NCI-H2081 treated with DMSO at 0.1 percent for 48 hours (cell line): ENCODE data around the gene PDAP1.
"Not testable (repeated sequence)": the region's sequence is repeated elsewhere in the genome, so short reads cannot be mapped to it uniquely, and the experiment has no call there.

ENCODE experiments used
- DNase-seq: peaks from one replicate; lab custom pipeline; 2025; lab: John Stamatoyannopoulos, UW

The PDAP1 gene

DNA sequence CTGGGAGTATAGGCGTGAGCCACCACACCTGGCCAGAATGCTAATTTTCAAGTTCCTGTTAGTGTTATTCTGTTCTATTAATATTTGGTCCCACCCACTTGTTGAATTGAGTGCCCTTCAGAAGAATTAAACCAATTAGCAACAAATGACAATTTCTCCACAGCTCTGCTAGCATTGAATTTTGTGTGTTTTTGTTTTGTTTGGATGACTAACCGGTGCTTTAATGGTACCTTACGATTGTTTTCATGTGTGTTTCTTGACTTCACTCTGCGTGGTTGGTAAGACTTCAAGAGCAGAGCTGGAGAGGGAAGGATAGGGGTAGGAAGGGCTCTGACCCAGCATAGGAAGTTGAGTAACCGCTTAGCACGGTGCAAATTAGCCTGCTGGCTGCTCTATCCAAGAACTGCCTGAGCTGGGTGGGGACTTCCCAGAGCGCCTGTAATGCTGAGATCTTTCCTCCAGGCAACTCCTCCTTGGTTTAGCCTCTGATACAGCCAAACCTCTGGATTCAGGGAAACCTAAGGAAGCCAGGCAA is 29.3 kb downstream of the PDAP1 start:
- DNase-seq, result no peak

DNA sequence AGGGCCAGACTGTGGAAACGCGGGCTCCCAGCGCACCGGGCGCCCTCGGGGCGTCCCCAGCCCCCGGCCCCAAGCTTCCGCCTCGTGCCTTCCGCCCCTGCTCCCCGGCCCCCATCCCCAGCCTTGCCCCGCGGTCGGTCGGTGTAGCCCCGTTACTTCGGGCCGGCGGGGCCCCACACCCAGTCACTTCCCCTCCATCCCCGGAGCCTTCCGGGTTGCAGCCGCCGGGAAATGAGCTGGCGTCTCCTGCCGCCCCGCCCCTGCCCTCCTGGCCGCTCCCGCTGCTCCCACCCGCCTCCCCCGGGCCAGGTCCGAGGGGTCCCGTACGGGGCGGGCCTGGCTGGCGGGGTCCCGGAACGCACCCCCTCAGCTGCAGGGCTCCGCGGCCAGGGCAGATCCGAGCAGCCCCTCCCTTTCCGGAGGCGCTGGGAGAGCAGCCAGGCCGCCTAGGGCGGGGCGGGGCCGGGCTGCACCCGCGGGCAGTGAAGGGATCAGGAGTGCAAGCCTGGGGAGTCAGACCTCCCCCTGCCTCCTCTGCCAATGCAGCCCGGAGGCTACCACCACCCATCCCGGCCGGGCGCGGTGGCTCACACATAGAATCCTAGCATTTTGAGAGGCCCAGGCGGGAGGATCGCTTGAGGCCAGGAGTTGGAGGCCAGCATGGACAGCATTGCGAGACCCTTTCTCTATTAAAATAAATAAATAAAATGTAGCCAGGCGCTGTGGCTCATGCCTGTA is 33.2 kb downstream of the PDAP1 start:
- no peak for DNase-seq

DNA sequence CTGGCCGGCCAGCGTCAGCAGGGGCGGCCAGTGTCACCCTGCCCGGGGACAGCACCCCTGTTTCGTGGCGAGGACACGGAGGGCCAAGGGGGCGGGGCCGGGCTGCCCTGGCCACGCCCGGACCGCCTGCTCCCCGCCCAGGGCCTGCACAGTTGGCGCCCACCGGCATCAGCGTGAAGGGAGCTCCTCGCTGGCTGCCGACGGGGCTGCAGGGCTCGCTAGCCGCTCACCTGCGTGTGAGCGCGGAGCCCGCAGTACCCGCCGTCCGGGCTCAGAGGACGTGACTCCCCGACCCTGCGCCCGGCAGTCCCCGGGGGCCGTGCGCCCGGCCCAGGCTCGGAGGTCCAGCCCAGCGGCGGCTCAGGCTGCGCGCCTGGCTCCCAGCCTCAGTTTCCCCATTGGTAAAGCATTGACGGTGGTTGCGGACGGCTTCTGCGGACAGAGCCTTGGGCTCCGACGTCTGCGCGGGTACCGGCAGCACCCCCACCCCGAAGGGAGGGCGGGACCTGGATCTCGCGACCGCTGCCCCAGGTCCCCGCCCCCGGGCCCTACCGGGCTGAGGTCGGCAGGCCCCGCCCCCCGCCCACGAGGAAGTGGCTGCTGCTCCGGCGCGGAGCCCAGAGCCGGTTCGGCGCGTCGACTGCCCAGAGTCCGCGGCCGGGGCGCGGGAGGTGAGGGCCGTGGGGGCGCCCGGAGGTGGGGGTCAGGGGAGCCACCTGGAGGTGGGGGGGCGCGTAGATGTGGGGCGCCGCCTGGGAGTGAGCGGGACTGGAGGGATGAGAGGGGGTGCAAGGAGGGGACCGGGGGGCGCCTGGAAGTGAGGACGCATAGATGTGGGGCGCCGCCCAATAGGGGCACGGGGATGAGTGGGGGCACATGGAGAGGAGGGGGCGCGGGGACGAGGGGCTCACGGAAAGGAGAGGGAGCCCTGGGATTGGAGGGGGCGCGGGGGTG is 34.0 kb downstream of the PDAP1 start, which contains the start of gene ARPC1B:
Gene ARPC1B, plus strand, starts transcription at position 620 of the 954 bp plus-strand sequence. CDS start 10,985 bp downstream, outside the sequence.
- no peak for DNase-seq

DNA sequence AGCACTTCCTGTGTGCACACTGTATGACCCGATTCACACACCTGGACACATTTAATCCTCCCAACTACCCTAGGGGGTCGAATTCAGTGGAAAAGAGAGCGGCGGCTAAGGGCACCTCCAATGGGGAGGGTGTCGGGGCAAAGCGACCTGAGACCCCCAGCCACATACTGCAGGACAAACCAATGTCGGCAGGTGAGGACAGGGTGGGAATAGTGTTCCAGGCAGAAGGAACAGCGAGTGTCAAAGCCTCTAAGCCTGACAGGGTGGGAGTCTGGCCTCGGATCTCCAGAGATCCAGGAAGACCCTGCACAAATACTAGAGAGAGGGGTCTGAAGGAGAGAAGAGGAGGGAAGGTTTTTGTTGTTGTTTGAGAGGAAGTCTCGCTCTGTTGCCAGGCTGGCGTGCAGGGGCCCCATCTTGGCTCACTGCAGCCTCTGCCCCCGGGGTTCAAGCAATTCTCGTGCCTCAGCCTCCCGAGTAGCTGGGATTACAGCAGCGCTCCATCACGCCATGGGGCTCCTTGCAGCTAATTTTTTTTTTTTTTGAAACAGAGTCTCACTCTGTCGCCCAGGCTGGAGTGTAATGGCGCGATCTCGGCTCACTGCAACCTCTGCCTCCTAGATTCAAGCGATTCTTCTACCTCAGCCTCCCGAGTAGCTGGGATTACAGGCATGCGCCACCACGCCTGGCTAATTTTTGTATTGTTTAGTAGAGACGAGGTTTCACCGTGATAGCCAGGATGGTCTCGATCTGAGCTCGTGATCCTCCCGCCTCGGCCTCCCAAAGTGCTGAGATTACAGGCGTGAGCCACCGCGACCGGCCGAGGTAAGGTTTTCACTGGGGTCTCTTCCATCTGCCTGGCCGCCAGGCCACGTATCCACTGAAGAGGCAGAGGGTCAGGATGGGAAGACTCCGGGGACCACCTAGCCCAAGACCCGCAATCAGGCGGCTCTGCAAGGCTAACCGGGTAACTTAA is 35.0 kb downstream of the PDAP1 start:
- DNase-seq, result no peak

DNA sequence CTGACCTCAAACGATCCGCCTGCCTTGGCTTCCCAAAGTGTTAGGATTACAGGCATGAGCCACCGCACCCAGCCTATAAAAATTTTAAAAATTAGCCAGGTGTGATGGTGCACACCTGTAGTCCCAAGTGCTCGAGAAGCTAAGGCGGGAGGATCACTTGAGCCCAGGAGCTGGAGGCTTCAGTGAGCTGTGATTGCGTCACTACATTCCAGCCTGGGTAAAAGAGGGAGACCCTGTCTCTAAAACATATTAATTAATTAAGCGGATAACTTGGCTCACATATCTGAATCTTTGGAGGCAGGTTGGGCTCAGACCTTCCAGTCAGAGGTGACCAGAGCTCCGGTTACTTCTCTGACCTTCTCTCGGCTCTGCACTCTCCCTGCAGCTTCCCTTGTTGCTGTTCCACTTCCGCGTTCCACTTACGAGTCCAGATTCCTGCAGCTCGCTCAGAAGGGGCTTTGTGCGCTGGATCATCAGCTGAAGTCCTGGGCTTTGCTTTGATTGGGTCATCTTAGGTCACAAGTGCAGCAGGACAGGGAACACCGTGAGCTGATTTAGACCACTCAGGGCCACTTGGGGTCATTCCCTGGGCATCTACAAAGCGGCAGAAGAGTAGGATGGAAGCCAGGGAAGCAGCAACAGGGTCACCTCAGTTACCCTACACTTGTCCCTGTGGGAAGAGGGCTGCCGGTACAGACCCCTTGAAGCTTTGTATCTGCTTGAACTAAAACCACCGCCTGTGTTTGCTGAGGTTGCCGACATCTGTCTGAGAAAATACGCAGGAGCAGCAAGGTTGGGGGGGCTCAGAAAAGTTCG is 35.9 kb downstream of the PDAP1 start:
- DNase-seq, result no peak

DNA sequence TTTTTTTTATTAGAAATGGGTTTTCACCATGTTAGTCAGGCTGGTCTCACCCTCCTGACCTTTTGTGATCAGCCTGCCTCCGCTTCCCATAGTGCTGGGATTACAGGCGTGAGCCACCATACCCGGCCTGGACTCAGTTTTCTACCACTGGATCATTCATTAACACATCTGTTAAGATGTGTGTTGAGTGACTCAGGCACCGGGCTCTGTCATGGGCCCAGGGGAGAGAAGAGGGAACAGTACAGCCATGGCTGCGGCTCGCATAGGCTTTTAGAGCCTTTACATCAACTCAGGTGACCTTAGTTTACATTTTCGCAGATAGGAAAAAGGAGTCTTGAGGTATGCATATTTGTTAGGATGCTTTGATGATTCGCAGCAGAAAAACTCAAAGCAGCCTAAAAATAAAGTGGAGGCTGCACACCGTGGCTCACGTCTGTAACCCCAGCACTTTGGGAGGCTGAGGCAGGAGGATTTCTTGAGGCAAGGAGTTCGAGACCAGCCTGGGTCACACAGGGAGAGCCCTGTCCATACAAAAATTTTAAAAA is 36.9 kb downstream of the PDAP1 start:
- no peak for DNase-seq

DNA sequence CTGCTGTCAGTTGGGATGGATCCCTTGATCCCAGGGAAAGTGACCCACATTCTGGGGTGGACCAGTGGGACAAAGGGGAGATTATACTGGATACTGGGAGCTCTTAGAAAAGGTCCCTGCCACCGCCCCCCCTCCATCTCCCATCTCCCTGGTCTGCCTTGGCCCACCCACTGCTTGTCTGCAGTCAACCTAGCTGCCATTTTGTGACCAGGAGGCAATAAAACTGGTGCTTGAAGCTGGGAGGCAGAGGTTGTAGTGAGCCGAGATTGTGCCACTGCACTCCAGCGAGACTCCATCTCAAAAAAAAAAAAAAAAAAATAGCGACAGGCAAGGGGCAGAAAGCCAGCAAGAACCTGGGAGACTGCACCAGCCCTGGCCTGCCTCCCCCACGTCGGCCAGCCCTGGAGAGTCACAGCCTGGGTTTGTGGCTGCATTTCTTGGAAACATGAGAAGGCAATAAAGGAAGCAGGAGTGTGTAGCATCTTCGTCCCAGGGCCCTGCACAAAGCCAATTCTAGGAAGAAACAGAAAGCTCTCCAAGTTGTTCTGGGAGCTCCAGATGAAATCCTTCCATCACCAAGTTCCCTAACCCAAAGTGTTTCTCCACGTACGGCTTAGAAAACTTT is 38.5 kb downstream of the PDAP1 start:
- DNase-seq, result no peak

DNA sequence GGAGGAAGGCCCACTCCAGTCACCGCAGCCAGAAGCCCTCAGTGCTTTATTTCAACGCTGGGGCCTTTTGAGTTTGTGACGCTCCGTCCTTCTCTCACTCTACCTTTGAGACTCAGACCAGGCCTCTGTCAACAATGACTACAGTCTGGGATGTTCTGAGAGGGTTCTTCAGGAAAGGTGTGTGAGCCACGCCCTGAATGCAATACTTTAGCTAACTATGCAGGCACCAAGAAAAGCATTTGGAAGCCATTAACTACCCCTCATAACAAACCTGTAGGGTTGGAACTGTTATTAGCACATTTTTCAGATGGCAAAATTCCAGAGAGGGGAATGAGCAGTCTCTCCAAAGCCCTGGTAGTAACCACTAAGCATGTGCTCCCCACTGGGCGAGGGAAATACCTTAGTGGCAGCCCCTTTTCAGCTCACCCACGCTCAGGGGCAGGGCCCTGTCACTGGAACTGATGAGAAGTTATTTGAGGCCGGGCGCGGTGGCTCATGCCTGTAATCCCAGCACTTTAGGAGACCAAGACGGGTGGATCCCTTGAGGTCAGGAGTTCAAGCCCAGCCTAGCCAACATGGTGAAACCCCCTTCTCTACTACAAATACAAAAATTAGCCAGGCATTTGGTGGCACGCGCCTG is 39.5 kb downstream of the PDAP1 start:
- DNase-seq, result no peak

DNA sequence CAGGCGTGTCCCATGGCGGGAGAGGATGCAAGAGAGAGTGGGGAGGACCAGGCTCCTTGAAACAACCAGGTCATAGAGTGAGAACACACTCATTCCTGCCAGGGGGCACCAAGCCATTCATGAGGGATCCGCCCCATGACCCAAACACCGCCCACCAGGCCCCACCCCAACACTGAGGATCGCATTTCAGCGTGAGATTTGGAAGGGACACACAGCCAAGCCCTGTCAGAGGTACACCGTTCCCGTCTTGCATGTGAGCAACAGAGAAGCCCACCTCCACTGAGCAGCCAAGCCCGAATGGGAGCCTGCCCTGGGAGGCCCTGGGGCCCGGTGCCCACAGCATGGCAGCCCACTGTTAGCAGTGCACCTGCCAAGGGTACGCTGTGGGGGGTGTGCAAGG is 41.8 kb downstream of the PDAP1 start:
- DNase-seq, result no peak

DNA sequence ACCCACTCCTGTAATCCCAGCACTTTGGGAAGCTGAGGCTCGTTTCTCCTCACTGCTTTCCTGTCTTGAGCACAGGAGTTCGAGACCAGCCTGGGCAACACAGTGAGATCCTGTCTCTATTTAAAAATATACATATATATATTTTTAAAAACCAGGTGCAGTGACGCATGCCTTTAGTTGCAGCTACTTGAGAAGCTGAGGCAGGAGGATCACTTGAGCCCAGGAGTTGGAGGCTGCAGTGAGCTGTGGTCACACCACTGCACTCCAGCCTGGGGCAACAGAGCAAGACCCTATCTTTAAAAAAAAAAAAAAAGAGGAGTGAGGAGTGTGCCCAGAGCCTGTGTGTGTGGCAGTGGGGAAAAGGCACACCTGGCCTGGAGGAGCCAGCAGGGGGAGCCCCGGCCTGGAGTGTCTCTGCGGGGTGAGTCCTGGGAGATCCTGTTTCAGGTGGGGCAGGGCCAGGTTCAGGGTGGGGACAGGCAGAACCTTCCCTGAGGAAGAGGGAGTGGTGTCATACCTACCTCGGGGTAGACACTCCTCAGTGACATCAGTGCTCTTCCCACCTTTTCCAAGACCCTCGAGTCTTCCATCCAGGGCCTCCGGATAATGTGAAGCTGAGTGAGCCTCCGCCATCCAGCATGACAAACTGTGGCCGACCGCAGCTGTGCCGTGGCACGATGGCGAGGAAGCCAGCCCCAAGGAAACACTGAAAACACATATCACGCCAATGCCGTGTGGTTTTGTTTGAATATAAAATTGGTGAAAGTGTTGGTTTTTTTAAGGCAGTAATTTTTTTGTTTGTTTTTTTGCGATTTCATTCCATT is 42.9 kb downstream of the PDAP1 start:
- DNase-seq, result no peak

DNA sequence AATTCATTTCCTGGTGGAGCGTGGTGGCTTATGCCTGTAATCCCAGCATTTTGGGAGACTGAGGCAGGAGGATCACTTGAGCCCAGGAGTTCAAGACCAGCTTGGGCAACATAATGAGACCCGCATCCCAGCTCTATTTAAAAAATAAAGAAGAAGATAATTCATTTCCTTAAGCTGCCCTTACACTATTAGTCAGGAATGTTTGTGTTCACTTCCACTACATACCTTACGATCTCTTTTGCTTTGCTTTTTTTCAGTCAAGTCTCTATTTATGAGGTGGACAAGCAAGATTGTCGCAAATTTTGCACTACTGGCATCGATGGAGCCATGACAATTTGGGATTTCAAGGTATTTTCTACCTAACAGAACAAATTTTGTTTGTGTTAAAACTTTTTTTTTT is 45.1 kb downstream of the PDAP1 start:
- no peak for DNase-seq

DNA sequence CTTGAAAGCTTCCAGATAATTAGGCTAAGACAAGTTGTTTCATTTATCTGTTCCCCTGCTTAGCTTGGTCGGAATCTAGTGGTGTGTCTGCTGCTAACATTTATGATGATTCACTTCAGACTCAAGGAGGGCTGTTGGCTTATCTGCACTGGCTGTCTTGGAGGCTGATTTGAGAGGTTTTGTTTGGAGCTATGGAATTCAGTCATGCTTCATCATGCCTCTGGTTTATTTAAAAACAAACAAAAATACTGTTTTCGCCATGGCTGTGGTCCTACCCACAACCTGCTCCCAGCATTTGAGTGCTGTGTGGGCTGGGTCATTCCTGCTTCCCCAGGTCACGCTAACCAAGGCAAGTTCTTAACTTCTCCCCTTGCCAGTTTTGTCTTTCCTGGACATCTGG is 45.6 kb downstream of the PDAP1 start:
- no peak for DNase-seq

DNA sequence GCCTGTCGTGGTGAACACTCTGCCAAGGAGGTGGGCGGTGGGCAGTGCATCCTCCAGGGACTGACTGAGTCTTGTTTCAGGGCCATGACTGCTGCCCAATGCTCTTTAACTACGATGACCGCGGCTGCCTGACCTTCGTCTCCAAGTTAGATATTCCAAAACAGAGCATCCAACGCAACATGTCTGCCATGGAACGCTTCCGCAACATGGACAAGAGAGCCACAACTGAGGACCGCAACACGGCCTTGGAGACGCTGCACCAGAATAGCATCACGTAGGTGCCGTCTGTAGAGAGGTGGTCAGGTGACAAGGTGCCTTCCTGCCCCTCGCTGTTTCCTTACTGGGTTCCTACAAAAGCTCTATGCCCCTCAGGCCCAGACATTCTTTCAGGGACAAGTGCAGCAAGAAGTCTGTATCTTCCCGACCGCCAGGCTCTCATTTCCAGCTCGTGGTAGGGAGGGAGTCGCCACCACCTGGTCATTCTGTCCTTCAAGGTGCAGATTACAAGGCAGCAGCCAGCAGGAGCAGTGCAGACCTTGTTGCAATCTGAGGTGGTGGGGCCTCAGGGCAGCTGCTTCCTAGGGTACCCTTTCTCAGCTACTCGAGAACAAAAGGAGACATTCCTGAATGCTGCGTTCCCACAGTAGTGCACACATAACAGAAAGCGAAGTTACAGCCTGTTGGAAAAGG is 48.8 kb downstream of the PDAP1 start:
- no peak for DNase-seq

DNA sequence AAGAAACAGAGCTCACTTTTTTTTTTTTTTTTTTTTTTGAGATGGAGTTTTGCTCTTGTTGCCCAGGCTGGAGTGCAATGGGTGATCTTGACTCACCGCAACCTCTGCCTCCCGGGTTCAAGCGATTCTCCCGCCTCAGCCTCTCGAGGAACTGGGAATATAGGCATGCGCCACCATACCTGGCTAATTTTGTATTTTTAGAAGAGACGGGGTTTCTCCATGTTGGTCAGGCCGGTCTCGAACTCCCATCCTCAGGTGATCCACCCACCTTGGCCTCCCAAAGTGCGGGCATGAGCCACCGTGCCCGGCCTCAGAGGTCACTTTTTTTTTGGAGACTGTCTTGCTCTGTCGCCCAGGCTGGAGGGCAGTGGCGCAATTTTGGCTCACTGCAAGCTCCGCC is 49.9 kb downstream of the PDAP1 start:
- not testable (repeated sequence) for DNase-seq

DNA sequence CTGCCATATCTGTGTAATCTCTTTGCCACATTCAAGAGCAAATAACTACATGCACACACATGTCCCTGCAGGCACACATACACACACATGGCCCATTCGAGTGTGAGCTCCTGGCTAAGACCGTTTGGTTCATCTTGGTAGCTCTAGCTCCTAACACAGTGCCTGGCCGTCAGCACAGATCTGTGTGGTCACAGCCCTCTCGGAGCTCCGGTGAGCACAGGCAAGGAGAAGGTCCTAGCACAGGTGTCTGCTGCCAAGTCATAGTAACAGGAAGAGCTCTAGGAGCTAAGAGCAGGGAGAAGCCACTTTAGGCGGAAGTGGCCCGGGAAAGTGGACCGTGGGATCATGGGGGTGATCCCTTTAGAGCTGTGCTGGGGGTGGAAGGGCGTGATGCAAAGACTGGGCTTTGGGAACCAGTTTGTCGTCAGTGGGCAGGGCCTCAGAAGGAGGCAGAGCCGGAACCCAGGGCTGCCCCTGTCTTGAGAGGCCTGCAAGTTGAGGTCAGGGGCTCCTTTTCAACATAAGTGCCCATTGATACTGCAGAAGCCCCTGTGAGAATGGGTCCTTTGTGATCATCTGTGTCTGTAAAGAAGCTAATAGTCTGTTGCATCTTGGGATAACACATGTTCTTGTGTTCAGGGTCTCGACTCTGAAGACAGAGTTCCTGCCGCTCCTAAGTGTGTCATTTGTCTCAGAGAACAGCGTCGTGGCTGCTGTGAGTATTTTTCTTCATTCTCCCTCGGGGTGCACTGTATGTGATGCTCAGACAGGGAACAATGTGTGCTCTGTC is 50.5 kb downstream of the PDAP1 start:
- no peak for DNase-seq

DNA sequence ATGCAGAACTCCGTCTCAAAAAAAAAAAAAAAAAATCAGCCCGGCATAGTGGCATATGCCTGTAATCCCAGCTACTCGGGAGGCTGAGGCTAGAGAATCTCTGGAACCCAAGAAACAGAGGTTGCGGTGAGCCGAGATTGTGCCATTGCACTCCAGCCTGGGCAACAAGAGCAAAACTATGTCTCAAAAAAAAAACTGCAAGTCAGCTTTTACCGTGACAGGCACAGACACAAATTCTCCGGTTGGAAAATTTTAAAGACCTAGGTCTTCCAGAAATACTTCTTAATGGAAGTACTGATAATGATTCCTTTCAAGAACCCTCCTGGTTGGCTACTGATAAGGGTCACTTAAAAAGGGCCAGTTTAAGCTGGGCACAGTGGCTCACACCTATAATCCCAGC is 53.3 kb downstream of the PDAP1 start:
- no peak for DNase-seq

DNA sequence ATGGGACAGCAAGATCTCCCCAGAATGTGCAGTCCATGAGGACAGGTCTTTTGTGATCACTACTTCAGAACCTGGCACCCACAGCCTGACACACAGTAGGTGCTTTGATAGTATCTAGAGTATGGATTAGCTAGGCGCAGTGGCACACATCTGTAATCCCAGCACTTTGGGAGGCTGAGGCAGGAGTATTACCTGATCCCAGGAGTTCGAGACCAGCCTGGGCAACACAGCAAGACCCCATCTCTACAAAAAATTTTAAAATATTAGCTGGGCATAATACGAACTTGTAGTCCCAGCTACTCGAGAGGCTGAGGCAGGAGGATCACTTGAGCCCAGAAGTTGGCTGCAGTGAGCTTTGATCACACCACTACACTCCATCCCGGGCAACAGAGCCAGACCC is 56.1 kb downstream of the PDAP1 start:
- no peak for DNase-seq
